Muscle layer of duodenum (tissue), 2 donors: ENCODE measurements around the gene WASL.

ENCODE experiments used
- H3K27ac ChIP-seq: one replicate; pipeline ENCODE4 v1.7.0; 2013; ENCODE audit warnings: mild to moderate bottlenecking, low read length
- H3K27me3 ChIP-seq: one replicate; pipeline ENCODE4 v1.7.0; 2013; ENCODE audit warnings: low read depth, mild to moderate bottlenecking, control low read depth, low read length
- H3K36me3 ChIP-seq, 2 donors: one replicate each; pipeline ENCODE4 v1.7.0; 2013; ENCODE audit warnings: low read length in 2 of 2, control low read depth in 1 of 2, mild to moderate bottlenecking in 1 of 2; ENCODE audit not compliant: insufficient read depth in 2 of 2, control insufficient read depth in 1 of 2
- H3K4me1 ChIP-seq, 2 donors: one replicate each; pipeline ENCODE4 v1.7.0; 2013; ENCODE audit warnings: low read length in 2 of 2, mild to moderate bottlenecking in 2 of 2, control low read depth in 1 of 2, moderate library complexity in 1 of 2; ENCODE audit not compliant: insufficient read depth in 2 of 2, control insufficient read depth in 1 of 2
- H3K4me3 ChIP-seq, 2 donors: one replicate each; pipeline ENCODE4 v1.7.0; 2013; ENCODE audit warnings: low read length in 2 of 2, low read depth in 1 of 2, mild to moderate bottlenecking in 1 of 2
- H3K9me3 ChIP-seq, 2 donors: one replicate each; pipeline ENCODE4 v1.7.0; 2013; ENCODE audit warnings: low read length in 2 of 2, control low read depth in 1 of 2, mild to moderate bottlenecking in 1 of 2; ENCODE audit not compliant: control insufficient read depth in 1 of 2
- donor health status: healthy.

WASL gene

DNA sequence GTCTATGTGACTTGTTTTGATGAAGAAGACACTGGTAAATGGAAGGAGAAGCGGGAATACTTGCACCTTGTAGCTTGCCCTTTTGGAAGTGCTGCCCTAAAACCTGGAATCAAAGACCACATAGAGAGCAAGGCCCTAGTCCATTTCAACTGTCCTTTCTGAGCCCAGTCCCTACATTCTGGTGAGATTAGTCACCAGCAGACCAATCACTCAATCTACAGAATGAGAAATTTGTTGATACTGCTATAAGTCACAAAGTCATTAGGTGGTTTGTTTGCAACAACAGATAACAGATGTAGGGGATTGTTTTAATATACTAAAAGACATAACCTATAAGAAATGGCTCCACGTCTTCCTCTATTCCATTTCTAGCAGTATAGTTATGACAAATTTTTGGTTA is 33.6 kb downstream of the WASL start:
- H3K4me1 ChIP-seq: peaks cover 0 to 25% of the 10 kb centered on the region in 2 donors
- H3K27ac ChIP-seq: no peak overlapping the region
- no peak overlapping the region for H3K4me3 ChIP-seq
- no peaks in the 10 kb centered on the region for H3K9me3 ChIP-seq
- no peaks in the 10 kb centered on the region for H3K36me3 ChIP-seq
- H3K27me3 ChIP-seq: no peaks in the 10 kb centered on the region

DNA sequence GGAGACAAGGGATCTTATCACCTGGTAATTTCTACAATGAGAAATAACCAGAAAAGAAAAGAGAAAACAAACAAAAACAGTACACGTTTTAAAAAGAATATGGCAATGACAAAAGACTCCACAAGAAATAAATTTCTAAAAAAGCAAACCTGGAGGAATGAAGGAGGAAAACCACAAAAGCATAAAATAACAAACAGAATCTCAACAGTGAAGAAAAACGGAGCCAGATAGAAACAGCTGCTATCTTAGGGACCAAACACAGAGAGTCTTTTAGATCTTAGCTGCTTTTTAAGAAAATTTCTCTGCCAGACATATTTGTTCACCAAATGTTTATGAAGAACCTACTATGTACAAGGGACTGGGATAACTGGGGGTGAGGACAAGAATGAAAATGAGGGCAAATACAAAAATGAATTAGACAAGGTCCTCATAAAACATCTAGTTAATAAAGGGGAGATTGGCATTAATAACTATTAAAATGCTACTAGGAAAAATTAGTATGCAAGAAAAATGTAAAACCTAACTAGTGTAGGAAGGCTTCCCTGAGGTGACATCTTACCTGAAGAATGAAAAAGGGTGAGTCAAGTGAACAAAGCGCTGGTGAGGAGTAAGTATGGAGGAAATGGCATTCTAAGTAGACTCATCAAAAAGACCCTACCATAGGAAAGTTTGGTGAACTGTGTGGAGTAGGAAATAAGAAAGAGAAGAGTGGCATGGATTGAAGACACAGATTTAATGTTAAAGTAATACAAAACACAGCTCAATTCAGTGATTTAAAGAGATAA is 34.3 kb downstream of the WASL start:
- Histone ChIP-seq H3K27me3 (no peaks in the 10 kb centered on the region), H3K36me3 (no peaks in the 10 kb centered on the region), H3K9me3 (no peaks in the 10 kb centered on the region), H3K4me3 (no peak overlapping the region), H3K4me1 (peaks cover 0 to 20% of the 10 kb centered on the region in 2 donors), H3K27ac (no peak overlapping the region)

DNA sequence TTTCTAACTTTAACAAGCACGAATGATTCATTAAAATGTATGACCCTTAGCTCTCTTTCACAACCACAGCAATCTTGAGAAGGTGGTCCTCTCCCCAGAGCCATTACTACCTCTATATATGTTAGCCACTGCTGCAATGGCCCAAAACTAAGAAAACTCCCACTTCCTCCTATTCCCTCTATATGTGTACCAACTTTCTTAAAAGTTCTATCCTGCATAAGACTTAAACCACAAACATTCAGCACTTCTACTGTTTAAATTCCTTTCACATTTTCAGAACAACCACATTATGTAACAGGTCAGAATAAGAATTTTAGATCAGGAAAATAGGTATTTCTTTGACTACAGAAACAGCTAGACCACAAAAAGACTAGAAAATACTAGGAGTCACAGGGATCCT is 36.2 kb downstream of the WASL start:
- H3K27me3 ChIP-seq: no peaks in the 10 kb centered on the region
- no peak overlapping the region for H3K4me3 ChIP-seq
- peaks cover 6 to 7% of the 10 kb centered on the region in 2 donors for H3K36me3 ChIP-seq
- H3K9me3 ChIP-seq: no peaks in the 10 kb centered on the region
- H3K4me1 ChIP-seq: peaks cover 0 to 17% of the 10 kb centered on the region in 2 donors
- H3K27ac ChIP-seq: no peak overlapping the region

DNA sequence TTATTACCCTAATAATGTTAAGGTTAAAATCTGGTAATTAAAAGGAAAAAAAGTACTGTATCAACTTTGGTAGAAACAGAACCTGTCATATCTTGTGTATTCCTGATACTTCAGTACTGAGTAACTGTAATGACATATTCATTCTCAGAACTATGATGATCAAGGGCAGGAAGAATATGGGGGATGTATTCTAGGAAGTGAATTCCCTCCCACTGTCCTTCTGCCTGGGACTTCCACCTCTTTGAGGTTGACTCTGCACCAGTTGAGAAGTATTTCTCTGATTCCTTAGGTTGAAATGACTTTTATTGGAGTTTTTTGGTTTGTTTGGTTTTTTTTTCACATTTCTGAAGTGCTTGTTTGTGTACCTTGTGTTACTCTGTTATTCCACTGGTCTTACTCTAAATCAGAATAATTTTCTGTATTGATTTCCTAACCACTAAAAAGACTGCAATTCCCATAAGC is 36.9 kb downstream of the WASL start:
- Histone ChIP-seq H3K27ac (no peak overlapping the region), H3K9me3 (no peaks in the 10 kb centered on the region), H3K27me3 (no peaks in the 10 kb centered on the region), H3K36me3 (peaks cover 10 to 12% of the 10 kb centered on the region in 2 donors), H3K4me3 (no peak overlapping the region), H3K4me1 (peaks cover 0 to 17% of the 10 kb centered on the region in 2 donors)

DNA sequence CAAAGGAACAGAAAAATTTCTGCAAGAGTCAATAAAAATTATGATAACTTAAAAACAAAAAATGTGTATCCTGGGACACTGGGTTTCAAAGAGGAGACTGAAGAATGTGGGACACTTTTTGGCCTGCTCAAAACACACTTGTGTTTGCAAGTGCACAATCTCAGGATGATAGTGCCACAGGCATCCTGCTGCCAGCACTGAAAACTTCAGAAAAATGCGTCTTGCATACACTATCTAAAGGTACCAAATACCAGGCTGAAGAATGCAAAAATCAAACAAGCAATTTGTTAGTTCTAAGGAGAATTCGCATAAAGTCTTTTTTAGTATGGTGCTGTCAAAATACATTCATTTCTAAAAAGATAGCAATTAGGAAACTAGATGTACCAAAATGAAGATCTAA is 38.1 kb downstream of the WASL start:
- no peaks in the 10 kb centered on the region for H3K9me3 ChIP-seq
- H3K4me1 ChIP-seq: peaks cover 0 to 14% of the 10 kb centered on the region in 2 donors
- peaks cover 10 to 12% of the 10 kb centered on the region in 2 donors for H3K36me3 ChIP-seq
- no peaks in the 10 kb centered on the region for H3K27me3 ChIP-seq
- no peak overlapping the region for H3K27ac ChIP-seq
- H3K4me3 ChIP-seq: no peak overlapping the region

DNA sequence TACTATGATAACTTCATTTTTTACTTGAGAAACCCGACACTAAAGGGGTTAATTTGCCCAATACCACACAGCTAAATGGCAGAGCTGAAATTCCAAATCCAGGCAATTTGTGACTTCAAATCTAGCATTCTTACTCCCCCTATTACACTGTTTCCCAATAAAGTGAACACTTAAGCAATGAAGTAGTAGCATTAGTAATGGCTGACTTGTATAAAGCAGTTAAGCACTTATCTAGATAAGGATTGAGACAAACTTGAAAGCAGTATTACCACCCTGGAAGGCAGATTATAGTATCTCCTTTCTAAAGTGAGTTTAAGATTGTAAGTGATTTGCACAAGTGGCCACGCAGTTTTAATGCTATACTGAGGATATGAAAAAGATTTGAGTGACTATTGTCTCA is 39.3 kb downstream of the WASL start:
- Histone ChIP-seq H3K4me3 (no peak overlapping the region), H3K4me1 (peaks cover 0 to 13% of the 10 kb centered on the region in 2 donors), H3K27me3 (no peaks in the 10 kb centered on the region), H3K27ac (no peak overlapping the region), H3K36me3 (peaks cover 20 to 23% of the 10 kb centered on the region in 2 donors), H3K9me3 (no peaks in the 10 kb centered on the region)

DNA sequence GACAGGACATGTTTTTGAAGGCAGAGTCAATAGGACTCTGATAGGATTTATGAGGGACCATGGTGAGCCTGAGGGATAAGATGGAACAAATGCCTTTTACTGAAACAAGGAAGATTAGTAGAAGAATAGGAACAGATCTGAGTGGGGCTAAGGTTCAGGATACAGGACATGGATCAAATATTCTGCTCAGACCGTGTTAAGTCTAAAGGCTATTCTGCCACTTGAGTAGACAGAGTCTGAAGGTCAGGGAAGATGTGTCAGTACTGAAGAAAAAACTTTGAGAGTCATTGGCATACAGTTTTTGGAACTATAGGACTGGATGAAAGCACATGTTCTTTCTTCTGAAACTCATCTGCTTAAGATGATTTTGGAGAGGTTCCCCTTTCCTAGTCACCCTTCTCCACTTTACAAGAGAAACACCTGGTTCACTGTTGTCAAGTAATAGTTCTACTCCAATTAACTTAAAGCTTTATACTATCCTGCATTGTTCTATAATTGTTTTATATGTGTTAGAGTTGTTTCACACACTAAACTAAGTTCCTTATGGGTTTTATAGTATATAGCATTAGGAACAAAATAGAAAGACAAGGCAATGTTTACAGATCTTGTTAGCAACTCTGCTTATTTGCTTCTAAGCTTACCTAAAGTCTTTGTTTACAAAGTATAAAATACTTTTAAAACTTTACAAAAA is 43.4 kb downstream of the WASL start:
- H3K4me3 ChIP-seq: no peak overlapping the region
- H3K36me3 ChIP-seq: peaks cover 20 to 26% of the 10 kb centered on the region in 2 donors
- H3K9me3 ChIP-seq: no peaks in the 10 kb centered on the region
- no peaks in the 10 kb centered on the region for H3K4me1 ChIP-seq
- H3K27me3 ChIP-seq: no peaks in the 10 kb centered on the region
- no peak overlapping the region for H3K27ac ChIP-seq

DNA sequence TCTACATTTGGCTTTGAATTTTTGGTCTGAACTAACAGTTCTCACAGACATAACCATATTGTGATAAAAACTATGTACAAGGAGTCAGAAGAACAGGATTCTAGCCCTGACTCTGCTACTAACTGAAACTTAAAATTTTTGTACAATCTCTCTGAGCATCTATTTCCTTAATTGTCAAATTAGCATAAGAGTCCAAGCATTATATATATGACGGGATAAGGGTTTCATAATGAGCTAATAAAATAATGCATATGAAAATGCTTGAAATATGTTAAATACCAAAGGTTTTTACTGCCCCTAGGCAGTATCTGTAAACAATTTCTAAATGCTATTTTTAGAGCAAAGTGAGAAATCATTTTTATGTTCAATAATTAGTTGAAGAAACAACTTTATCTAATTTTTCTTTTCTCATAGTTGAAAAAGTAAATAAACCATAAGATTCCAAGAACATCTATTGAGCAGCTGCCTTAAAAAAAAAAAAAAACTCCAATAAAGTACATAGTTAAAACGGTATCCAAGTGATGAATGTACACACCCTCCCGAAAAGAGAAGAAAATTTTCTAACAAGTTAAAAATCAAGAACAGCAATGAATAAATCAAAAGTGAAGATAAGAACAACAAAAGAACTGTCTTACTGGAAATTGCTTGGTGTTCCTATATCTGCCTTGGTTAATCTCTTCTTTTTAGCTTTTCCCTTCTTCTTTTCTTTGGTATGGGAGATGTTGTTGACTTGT is 52.7 kb downstream of the WASL start:
- Histone ChIP-seq H3K4me3 (no peak overlapping the region), H3K36me3 (peaks cover 9 to 28% of the 10 kb centered on the region in 2 donors), H3K9me3 (no peaks in the 10 kb centered on the region), H3K27ac (no peak overlapping the region), H3K4me1 (no peaks in the 10 kb centered on the region), H3K27me3 (no peaks in the 10 kb centered on the region)

DNA sequence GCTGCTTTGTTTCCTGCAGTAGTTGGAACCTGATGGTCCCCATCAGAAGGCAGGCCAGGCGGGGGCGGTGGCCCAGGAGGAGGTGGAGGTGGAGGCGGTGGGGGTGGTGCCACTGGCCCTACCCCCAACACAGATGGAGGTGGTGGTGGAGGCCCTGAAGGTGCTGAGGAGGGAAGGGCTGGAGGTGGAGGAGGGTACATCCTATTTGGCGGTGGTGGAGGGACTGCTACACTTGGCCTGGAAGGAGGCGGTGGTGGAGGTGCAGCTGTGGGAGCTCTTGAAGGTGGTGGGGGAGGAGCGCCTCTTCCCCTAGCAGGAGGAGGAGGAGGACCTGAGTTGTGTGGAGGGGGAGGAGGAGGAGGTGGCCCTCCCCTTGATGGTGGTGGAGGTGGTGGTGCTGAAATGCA is 56.3 kb downstream of the WASL start:
- H3K27me3 ChIP-seq: no peaks in the 10 kb centered on the region
- peaks cover 17 to 32% of the 10 kb centered on the region in 2 donors for H3K36me3 ChIP-seq
- H3K4me1 ChIP-seq: no peaks in the 10 kb centered on the region
- no peak overlapping the region for H3K27ac ChIP-seq
- no peak overlapping the region for H3K4me3 ChIP-seq
- no peaks in the 10 kb centered on the region for H3K9me3 ChIP-seq

DNA sequence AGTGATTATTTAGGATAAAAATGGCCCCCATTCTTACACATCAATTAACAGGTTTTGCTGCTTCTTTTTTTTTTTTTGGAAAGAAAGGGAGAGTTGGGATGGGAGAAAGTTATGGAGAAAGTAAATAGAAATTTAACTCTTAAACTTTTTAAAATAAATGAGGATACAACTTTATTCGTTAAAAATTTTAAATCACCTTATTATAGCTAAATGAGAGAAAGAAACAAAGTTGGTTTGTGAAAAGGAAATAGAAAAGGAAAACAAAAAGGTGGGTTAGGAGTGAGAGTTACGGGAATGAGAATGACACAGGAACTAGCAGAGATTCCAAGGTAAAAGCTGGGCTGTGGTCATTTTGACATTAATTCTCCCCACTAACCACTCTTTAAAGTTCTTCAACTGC is 58.3 kb downstream of the WASL start:
- Histone ChIP-seq H3K36me3 (peaks cover 22 to 28% of the 10 kb centered on the region in 2 donors), H3K9me3 (no peaks in the 10 kb centered on the region)

DNA sequence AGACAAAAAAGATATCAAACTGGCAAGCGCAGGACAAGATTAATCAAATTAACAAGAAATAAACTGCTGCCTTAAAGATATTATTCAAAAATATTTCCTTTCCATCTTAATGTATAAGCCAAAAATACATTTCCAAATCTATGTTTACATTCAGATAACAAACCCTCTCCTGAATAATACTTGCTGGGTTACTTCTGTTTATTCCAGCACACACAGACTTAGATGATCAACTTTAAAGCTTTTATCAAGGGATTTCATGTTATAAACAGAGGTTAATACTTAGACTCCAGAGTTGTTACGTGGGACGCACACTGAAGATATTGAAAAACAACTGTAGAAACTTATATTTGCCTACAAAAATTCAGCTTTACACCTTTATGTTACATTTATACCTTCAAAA is 59.6 kb downstream of the WASL start:
- H3K4me3 ChIP-seq: no peak overlapping the region
- no peaks in the 10 kb centered on the region for H3K9me3 ChIP-seq
- H3K36me3 ChIP-seq: peaks cover 22 to 25% of the 10 kb centered on the region in 2 donors
- no peaks in the 10 kb centered on the region for H3K4me1 ChIP-seq
- no peak overlapping the region for H3K27ac ChIP-seq
- no peaks in the 10 kb centered on the region for H3K27me3 ChIP-seq

More for the DNA sequence above, 58.3 kb downstream of the WASL start:
- Histone ChIP-seq H3K4me1 (no peaks in the 10 kb centered on the region), H3K27ac (no peak overlapping the region), H3K27me3 (no peaks in the 10 kb centered on the region), H3K4me3 (no peak overlapping the region)
